HEK293 (cell line): ENCODE results near the gene DIDO1.
A peak's percentile ranks its signal among the peaks of the same experiment; 100 is the strongest.

ENCODE experiments used
- CTCF ChIA-PET: fragments of 350-600 bp; formaldehyde crosslinking; extraction: SDS; loops from one replicate; lab custom pipeline; 2021; ENCODE audit warnings: antibody characterized with exemption; lab: Yijun Ruan, JAX
- POLR2A ChIA-PET: fragments of 300-600 bp; formaldehyde crosslinking; extraction: SDS; loops from one replicate; lab custom pipeline; 2020; ENCODE audit warnings: antibody characterized with exemption, inconsistent platforms; lab: Yijun Ruan, JAX
- H3K27ac ChIP-seq: fragments of 200-500 bp; sonication (Bioruptor generic); 2 replicates; pipeline ENCODE4 v1.5.1; 2014; ENCODE audit warnings: low read depth, low read length, control low read depth, inconsistent platforms; ENCODE audit errors: extremely low read depth
- H3K36me3 ChIP-seq, 2 experiments: fragments of 200-500 bp in 1 of 2; sonication (Bioruptor generic) in 1 of 2; 1 replicate in 1 of 2; 2 replicates in 1 of 2; pipeline ENCODE4 v1.5.1; 2014 to 2017; ENCODE audit warnings: inconsistent platforms in 2 of 2, low read length in 2 of 2; ENCODE audit not compliant: control insufficient read depth in 2 of 2, insufficient read depth in 1 of 2
- H3K4me1 ChIP-seq: fragments of 200-500 bp; sonication (Bioruptor generic); 2 replicates; pipeline ENCODE4 v1.5.1; 2014; ENCODE audit warnings: mild to moderate bottlenecking, low read length, inconsistent platforms; ENCODE audit not compliant: control insufficient read depth, insufficient read depth
- H3K4me3 ChIP-seq: 2 replicates; pipeline ENCODE4 v1.5.1; 2011; ENCODE audit warnings: low read depth, mild to moderate bottlenecking, control low read depth, low read length, moderate library complexity
- H3K9me3 ChIP-seq: fragments of 200-500 bp; sonication (Bioruptor generic); 2 replicates; pipeline ENCODE4 v1.5.1; 2014; ENCODE audit warnings: low read depth, low read length, inconsistent platforms; ENCODE audit not compliant: control insufficient read depth, insufficient read depth
- KLF9 ChIP-seq: fragments of 450-650 bp; formaldehyde crosslinking; IDR thresholded peaks from 2 replicates; pipeline ENCODE4 v1.5.1; 2016; ENCODE audit warnings: missing biosample characterization, missing genetic modification characterization, low read depth
- PRDM1 ChIP-seq: fragments of 450-650 bp; formaldehyde crosslinking; IDR thresholded peaks from 2 replicates; pipeline ENCODE4; 2016; ENCODE audit warnings: missing biosample characterization, missing genetic modification characterization
- RBAK ChIP-seq: fragments of 450-650 bp; formaldehyde crosslinking; IDR thresholded peaks from 2 replicates; pipeline ENCODE4 v1.5.1; 2016; ENCODE audit warnings: missing biosample characterization, missing genetic modification characterization
- SCRT2 ChIP-seq: fragments of 450-650 bp; formaldehyde crosslinking; IDR thresholded peaks from 2 replicates; pipeline ENCODE4 v1.5.1; 2016; ENCODE audit warnings: missing biosample characterization, missing genetic modification characterization
- ZBTB20 ChIP-seq: fragments of 450-650 bp; formaldehyde crosslinking; IDR thresholded peaks from 2 replicates; pipeline ENCODE4 v1.5.1; 2016; ENCODE audit warnings: missing biosample characterization, missing genetic modification characterization
- ZBTB48 ChIP-seq: fragments of 450-650 bp; formaldehyde crosslinking; IDR thresholded peaks from 2 replicates; pipeline ENCODE4 v1.5.1; 2016; ENCODE audit warnings: missing biosample characterization, missing genetic modification characterization
- ZFP69B ChIP-seq: fragments of 450-650 bp; formaldehyde crosslinking; IDR thresholded peaks from 2 replicates; pipeline ENCODE4 v1.5.1; 2016; ENCODE audit warnings: missing biosample characterization, missing genetic modification characterization
- ZNF184 ChIP-seq: fragments of 450-650 bp; IDR thresholded peaks from 2 replicates; pipeline ENCODE4 v1.5.1; 2018; ENCODE audit warnings: missing biosample characterization, mild to moderate bottlenecking, missing genetic modification characterization
- ZNF292 ChIP-seq: fragments of 450-650 bp; formaldehyde crosslinking; IDR thresholded peaks from 2 replicates; pipeline ENCODE4 v1.5.1; 2016; ENCODE audit warnings: low read depth, missing biosample characterization, missing genetic modification characterization, borderline replicate concordance
- ZNF311 ChIP-seq: fragments of 450-650 bp; formaldehyde crosslinking; IDR thresholded peaks from 2 replicates; pipeline ENCODE4 v1.5.1; 2017; ENCODE audit warnings: missing biosample characterization, missing genetic modification characterization, borderline replicate concordance
- ZNF341 ChIP-seq: fragments of 450-650 bp; formaldehyde crosslinking; IDR thresholded peaks from 2 replicates; pipeline ENCODE4; 2016; ENCODE audit warnings: low read depth, missing biosample characterization, missing genetic modification characterization
- ZNF391 ChIP-seq: fragments of 450-650 bp; formaldehyde crosslinking; IDR thresholded peaks from 2 replicates; pipeline ENCODE4 v1.5.1; 2016; ENCODE audit warnings: low read depth, missing biosample characterization, missing genetic modification characterization, borderline replicate concordance
- ZNF548 ChIP-seq: fragments of 450-650 bp; formaldehyde crosslinking; IDR thresholded peaks from 2 replicates; pipeline ENCODE4 v1.5.1; 2016; ENCODE audit warnings: missing biosample characterization, missing genetic modification characterization
- ZNF585B ChIP-seq: fragments of 450-650 bp; formaldehyde crosslinking; IDR thresholded peaks from 2 replicates; pipeline ENCODE4 v1.5.1; 2016; ENCODE audit warnings: missing biosample characterization, missing genetic modification characterization
- ZNF621 ChIP-seq: fragments of 450-650 bp; formaldehyde crosslinking; IDR thresholded peaks from 2 replicates; pipeline ENCODE4 v1.5.1; 2017; ENCODE audit warnings: missing biosample characterization, missing genetic modification characterization
- ZNF629 ChIP-seq: fragments of 450-650 bp; formaldehyde crosslinking; IDR thresholded peaks from 2 replicates; pipeline ENCODE4 v1.5.1; 2017; ENCODE audit warnings: missing biosample characterization, missing genetic modification characterization
- ZNF664 ChIP-seq: fragments of 450-650 bp; formaldehyde crosslinking; IDR thresholded peaks from 2 replicates; pipeline ENCODE4 v1.5.1; 2016; ENCODE audit warnings: missing biosample characterization, missing genetic modification characterization
- TF ChIP-seq, protein P1 (sequence below): fragments of 450-650 bp; formaldehyde crosslinking; IDR thresholded peaks from 2 replicates; pipeline ENCODE4 v1.5.1; 2016; ENCODE audit warnings: missing biosample characterization, missing genetic modification characterization
- TF ChIP-seq, protein P2 (sequence below): fragments of 450-650 bp; formaldehyde crosslinking; IDR thresholded peaks from 2 replicates; pipeline ENCODE4 v1.5.1; 2017; ENCODE audit warnings: missing biosample characterization, missing genetic modification characterization
- TF ChIP-seq, protein P3 (sequence below): fragments of 450-650 bp; formaldehyde crosslinking; IDR thresholded peaks from 2 replicates; pipeline ENCODE4 v1.5.1; 2016; ENCODE audit warnings: missing biosample characterization, missing genetic modification characterization, borderline replicate concordance
- TF ChIP-seq, protein P4 (sequence below): fragments of 450-650 bp; formaldehyde crosslinking; IDR thresholded peaks from 2 replicates; pipeline ENCODE4 v1.5.1; 2017; ENCODE audit warnings: missing biosample characterization, missing genetic modification characterization
- TF ChIP-seq, protein P5 (sequence below): fragments of 450-650 bp; formaldehyde crosslinking; IDR thresholded peaks from 2 replicates; pipeline ENCODE4 v1.5.1; 2017; ENCODE audit warnings: missing biosample characterization, mild to moderate bottlenecking, missing genetic modification characterization, moderate library complexity
- TF ChIP-seq, protein P6 (sequence below): fragments of 450-650 bp; formaldehyde crosslinking; IDR thresholded peaks from 2 replicates; pipeline ENCODE4 v1.5.1; 2016; ENCODE audit warnings: missing biosample characterization, missing genetic modification characterization

DIDO1 gene

DNA sequence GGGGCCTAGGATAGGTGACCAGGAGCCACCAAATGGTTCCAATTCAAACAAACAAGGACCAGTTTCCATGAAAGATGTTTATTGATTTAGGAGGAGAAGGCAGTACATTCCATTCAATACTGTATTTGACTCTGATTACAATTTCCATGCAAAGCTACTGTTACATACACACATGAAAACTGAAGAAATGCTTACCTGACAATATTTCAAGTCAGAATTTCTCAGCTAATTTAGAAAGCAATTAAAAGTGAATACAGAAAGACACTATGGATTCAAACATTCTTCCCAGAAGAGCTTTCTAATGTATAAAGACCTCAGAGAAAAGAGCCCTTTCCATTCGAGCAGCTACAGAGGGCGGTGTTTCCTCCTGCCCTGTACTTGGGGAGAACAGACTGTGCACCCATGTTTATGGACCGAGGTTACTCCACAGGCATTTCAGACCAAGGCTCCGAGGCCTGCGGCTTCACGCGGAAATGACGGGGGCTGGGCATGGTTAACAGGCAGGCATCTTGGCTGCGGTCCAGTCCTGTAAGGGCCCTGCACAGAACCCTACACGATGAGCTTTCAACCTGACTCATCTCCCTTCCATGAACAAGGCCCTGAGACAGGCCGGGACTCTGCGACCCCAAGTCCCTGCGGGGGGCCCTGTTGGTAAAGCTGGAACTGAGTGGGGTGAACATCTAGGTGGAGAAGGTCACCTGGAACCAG is 39.0 kb downstream of the DIDO1 start:
- H3K9me3 ChIP-seq = no peaks in the 10 kb centered on the region
- CTCF ChIA-PET = interaction anchor here (0.6 to 1.4 kb wide), 6 partner anchors 12 to 90 kb away, joined by 3 to 10 read pairs (median 4); no protein-coding TSS in a partner anchor
- H3K27ac ChIP-seq = peak overlapping the region; percentile 11; the same call in 1 of the 2 replicates
- no peak overlapping the region for H3K4me3 ChIP-seq
- peaks cover 4 to 70% of the 10 kb centered on the region in 2 experiments; a peak in 1 of 3 replicates for H3K36me3 ChIP-seq
- H3K4me1 ChIP-seq = peaks cover 3% of the 10 kb centered on the region; the same call in 1 of the 2 replicates
- POLR2A ChIA-PET = interaction anchor here (0.9 to 1.6 kb wide), 4 partner anchors 10 to 51 kb away, joined by 3 to 5 read pairs (median 4); partner anchors contain the start of genes GID8 and TCFL5
- TF ChIP-seq ZBTB20 (tag by site-specific recombination) = peak; percentile 63; the same call in 1 of the 2 replicates
- TF ChIP-seq ZNF585B (tag by site-specific recombination) = no peak
- no peak for TF ChIP-seq ZNF664 (tag by site-specific recombination)
- TF ChIP-seq, protein P1, sequence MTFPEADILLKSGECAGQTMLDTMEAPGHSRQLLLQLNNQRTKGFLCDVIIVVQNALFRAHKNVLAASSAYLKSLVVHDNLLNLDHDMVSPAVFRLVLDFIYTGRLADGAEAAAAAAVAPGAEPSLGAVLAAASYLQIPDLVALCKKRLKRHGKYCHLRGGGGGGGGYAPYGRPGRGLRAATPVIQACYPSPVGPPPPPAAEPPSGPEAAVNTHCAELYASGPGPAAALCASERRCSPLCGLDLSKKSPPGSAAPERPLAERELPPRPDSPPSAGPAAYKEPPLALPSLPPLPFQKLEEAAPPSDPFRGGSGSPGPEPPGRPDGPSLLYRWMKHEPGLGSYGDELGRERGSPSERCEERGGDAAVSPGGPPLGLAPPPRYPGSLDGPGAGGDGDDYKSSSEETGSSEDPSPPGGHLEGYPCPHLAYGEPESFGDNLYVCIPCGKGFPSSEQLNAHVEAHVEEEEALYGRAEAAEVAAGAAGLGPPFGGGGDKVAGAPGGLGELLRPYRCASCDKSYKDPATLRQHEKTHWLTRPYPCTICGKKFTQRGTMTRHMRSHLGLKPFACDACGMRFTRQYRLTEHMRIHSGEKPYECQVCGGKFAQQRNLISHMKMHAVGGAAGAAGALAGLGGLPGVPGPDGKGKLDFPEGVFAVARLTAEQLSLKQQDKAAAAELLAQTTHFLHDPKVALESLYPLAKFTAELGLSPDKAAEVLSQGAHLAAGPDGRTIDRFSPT (tag by site-specific recombination) = no peak
- TF ChIP-seq, protein P2, sequence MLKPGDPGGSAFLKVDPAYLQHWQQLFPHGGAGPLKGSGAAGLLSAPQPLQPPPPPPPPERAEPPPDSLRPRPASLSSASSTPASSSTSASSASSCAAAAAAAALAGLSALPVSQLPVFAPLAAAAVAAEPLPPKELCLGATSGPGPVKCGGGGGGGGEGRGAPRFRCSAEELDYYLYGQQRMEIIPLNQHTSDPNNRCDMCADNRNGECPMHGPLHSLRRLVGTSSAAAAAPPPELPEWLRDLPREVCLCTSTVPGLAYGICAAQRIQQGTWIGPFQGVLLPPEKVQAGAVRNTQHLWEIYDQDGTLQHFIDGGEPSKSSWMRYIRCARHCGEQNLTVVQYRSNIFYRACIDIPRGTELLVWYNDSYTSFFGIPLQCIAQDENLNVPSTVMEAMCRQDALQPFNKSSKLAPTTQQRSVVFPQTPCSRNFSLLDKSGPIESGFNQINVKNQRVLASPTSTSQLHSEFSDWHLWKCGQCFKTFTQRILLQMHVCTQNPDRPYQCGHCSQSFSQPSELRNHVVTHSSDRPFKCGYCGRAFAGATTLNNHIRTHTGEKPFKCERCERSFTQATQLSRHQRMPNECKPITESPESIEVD (tag by site-specific recombination) = no peak
- TF ChIP-seq, protein P3, sequence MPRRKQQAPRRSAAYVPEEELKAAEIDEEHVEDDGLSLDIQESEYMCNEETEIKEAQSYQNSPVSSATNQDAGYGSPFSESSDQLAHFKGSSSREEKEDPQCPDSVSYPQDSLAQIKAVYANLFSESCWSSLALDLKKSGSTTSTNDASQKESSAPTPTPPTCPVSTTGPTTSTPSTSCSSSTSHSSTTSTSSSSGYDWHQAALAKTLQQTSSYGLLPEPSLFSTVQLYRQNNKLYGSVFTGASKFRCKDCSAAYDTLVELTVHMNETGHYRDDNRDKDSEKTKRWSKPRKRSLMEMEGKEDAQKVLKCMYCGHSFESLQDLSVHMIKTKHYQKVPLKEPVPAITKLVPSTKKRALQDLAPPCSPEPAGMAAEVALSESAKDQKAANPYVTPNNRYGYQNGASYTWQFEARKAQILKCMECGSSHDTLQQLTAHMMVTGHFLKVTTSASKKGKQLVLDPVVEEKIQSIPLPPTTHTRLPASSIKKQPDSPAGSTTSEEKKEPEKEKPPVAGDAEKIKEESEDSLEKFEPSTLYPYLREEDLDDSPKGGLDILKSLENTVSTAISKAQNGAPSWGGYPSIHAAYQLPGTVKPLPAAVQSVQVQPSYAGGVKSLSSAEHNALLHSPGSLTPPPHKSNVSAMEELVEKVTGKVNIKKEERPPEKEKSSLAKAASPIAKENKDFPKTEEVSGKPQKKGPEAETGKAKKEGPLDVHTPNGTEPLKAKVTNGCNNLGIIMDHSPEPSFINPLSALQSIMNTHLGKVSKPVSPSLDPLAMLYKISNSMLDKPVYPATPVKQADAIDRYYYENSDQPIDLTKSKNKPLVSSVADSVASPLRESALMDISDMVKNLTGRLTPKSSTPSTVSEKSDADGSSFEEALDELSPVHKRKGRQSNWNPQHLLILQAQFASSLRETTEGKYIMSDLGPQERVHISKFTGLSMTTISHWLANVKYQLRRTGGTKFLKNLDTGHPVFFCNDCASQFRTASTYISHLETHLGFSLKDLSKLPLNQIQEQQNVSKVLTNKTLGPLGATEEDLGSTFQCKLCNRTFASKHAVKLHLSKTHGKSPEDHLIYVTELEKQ = no peak
- TF ChIP-seq ZNF341 (tag by site-specific recombination) = no peak
- TF ChIP-seq ZNF311 (tag by site-specific recombination) = no peak
- TF ChIP-seq ZNF184 (tag by site-specific recombination) = peak; percentile 24; the same call in 1 of the 2 replicates
- TF ChIP-seq ZFP69B (tag by site-specific recombination) = 0 out of 2 replicates have a peak, but pooled peaks have one; percentile 41
- peak; percentile 92 for TF ChIP-seq SCRT2 (tag by site-specific recombination)
- no peak for TF ChIP-seq ZNF621 (tag by site-specific recombination)
- no peak for TF ChIP-seq ZNF391 (tag by site-specific recombination)
- no peak for TF ChIP-seq ZNF292
- TF ChIP-seq RBAK = no peak
- TF ChIP-seq, protein P4, sequence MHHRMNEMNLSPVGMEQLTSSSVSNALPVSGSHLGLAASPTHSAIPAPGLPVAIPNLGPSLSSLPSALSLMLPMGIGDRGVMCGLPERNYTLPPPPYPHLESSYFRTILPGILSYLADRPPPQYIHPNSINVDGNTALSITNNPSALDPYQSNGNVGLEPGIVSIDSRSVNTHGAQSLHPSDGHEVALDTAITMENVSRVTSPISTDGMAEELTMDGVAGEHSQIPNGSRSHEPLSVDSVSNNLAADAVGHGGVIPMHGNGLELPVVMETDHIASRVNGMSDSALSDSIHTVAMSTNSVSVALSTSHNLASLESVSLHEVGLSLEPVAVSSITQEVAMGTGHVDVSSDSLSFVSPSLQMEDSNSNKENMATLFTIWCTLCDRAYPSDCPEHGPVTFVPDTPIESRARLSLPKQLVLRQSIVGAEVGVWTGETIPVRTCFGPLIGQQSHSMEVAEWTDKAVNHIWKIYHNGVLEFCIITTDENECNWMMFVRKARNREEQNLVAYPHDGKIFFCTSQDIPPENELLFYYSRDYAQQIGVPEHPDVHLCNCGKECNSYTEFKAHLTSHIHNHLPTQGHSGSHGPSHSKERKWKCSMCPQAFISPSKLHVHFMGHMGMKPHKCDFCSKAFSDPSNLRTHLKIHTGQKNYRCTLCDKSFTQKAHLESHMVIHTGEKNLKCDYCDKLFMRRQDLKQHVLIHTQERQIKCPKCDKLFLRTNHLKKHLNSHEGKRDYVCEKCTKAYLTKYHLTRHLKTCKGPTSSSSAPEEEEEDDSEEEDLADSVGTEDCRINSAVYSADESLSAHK = no peak
- TF ChIP-seq, protein P5, sequence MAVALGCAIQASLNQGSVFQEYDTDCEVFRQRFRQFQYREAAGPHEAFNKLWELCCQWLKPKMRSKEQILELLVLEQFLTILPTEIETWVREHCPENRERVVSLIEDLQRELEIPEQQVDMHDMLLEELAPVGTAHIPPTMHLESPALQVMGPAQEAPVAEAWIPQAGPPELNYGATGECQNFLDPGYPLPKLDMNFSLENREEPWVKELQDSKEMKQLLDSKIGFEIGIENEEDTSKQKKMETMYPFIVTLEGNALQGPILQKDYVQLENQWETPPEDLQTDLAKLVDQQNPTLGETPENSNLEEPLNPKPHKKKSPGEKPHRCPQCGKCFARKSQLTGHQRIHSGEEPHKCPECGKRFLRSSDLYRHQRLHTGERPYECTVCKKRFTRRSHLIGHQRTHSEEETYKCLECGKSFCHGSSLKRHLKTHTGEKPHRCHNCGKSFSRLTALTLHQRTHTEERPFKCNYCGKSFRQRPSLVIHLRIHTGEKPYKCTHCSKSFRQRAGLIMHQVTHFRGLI (tag by site-specific recombination) = no peak
- TF ChIP-seq, protein P6, sequence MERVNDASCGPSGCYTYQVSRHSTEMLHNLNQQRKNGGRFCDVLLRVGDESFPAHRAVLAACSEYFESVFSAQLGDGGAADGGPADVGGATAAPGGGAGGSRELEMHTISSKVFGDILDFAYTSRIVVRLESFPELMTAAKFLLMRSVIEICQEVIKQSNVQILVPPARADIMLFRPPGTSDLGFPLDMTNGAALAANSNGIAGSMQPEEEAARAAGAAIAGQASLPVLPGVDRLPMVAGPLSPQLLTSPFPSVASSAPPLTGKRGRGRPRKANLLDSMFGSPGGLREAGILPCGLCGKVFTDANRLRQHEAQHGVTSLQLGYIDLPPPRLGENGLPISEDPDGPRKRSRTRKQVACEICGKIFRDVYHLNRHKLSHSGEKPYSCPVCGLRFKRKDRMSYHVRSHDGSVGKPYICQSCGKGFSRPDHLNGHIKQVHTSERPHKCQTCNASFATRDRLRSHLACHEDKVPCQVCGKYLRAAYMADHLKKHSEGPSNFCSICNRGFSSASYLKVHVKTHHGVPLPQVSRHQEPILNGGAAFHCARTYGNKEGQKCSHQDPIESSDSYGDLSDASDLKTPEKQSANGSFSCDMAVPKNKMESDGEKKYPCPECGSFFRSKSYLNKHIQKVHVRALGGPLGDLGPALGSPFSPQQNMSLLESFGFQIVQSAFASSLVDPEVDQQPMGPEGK (tag by site-specific recombination) = peak; percentile 55
- peak; percentile 25; the same call in 1 of the 2 replicates for TF ChIP-seq ZNF629 (tag by site-specific recombination)
- no peak for TF ChIP-seq KLF9 (tag by site-specific recombination)
- peak; percentile 44; the same call in 1 of the 2 replicates for TF ChIP-seq ZBTB48 (tag by site-specific recombination)
- peak; percentile 55; the same call in 1 of the 2 replicates for TF ChIP-seq PRDM1 (tag by site-specific recombination)
- no peak for TF ChIP-seq ZNF548 (tag by site-specific recombination)
